ENCODE data around the gene TACR3.
"Not testable (repeated sequence)": the region's sequence is repeated elsewhere in the genome, so short reads cannot be mapped to it uniquely, and the experiment has no call there.

TACR3 gene

GRCh38 chr4:103719830-103720207 is at the start of gene TACR3:
Gene TACR3, minus strand, starts transcription at chr4:103719985. Its CDS starts 310 bp downstream, at chr4:103719675.
- no peak for DNase-seq

- DNase-seq: no peak
Measured at GRCh38 chr4:103757631-103758030, 37.8 kb upstream of the TACR3 start.

GRCh38 chr4:103756741-103757140 is 37.0 kb upstream of the TACR3 start:
- no peak for DNase-seq

- DNase-seq: no peak
Measured at GRCh38 chr4:103754844-103755243, 35.1 kb upstream of the TACR3 start.

- no peak for DNase-seq
Measured at GRCh38 chr4:103753868-103754653, 34.3 kb upstream of the TACR3 start.

- DNase-seq: not testable (repeated sequence)
Measured at GRCh38 chr4:103723150-103723549, 3.4 kb upstream of the TACR3 start.

- DNase-seq: no peak
Measured at GRCh38 chr4:103721251-103721650, 1.5 kb upstream of the TACR3 start.

- no peak for DNase-seq
Measured at GRCh38 chr4:103720661-103721060, 876 bp upstream of the TACR3 start.

- DNase-seq: no peak
Measured at GRCh38 chr4:103719105-103719829, 518 bp downstream of the TACR3 start.

GRCh38 chr4:103692615-103693014 is 27.2 kb downstream of the TACR3 start:
- no peak for DNase-seq

- DNase-seq: no peak
Measured at GRCh38 chr4:103673983-103674382, 45.8 kb downstream of the TACR3 start.

- not testable (repeated sequence) for DNase-seq
Measured at GRCh38 chr4:103666764-103667163, 53.0 kb downstream of the TACR3 start.

GRCh38 chr4:103664436-103665075 is 55.2 kb downstream of the TACR3 start:
- DNase-seq: no peak

GRCh38 chr4:103648541-103648940 is 71.2 kb downstream of the TACR3 start:
- no peak for DNase-seq

GRCh38 chr4:103645991-103646390 is 73.8 kb downstream of the TACR3 start:
- DNase-seq: no peak

GRCh38 chr4:103634236-103634635 is 85.5 kb downstream of the TACR3 start:
- DNase-seq: no peak

GRCh38 chr4:103626296-103626695 is 93.5 kb downstream of the TACR3 start:
- no peak for DNase-seq

- DNase-seq: no peak
Measured at GRCh38 chr4:103591841-103592240, 127.9 kb downstream of the TACR3 start.

GRCh38 chr4:103567591-103567990 is 152.2 kb downstream of the TACR3 start:
- DNase-seq: no peak

- not testable (repeated sequence) for DNase-seq
Measured at GRCh38 chr4:103559178-103559577, 160.6 kb downstream of the TACR3 start.
